Adrenal gland (tissue), 12 donors: ENCODE measurements around the gene CDON. TPM values are rescaled to one million over a fixed set of nuclear protein-coding genes. Genes with fewer than 3 reads are reported as not detected.

Source experiments
- DNase-seq, 7 donors: peaks; one replicate each; pipeline ENCODE4 v3.0.0-alpha.2; 2019 to 2020
- H3K27ac ChIP-seq, 5 donors: fragments of 200-600 bp; sonication (generic) in 4 of 5; 1 replicate in 3 of 5; 2 replicates in 2 of 5; pipeline versions ENCODE4 v1.5.1 to v1.8.0; 2016 to 2020; ENCODE audit warnings: mild to moderate bottlenecking in 1 of 5
- H3K27me3 ChIP-seq: fragments of 200-600 bp; 2 replicates; pipeline ENCODE4 v1.8.0; 2021
- H3K36me3 ChIP-seq, 2 donors: fragments of 200-600 bp; replicated peaks in 1 of 2; 1 replicate in 1 of 2; 2 replicates in 1 of 2; pipeline versions ENCODE4 v1.5.1 to v1.8.0; 2018 to 2022
- H3K4me1 ChIP-seq, 2 donors: fragments of 200-600 bp; replicated peaks in 1 of 2; 1 replicate in 1 of 2; 2 replicates in 1 of 2; pipeline versions ENCODE4 v1.5.1 to v1.8.0; 2018 to 2021
- H3K4me3 ChIP-seq, 4 donors: fragments of 200-600 bp; sonication (generic) in 3 of 4; one replicate each; pipeline ENCODE4 v1.5.1; 2016 to 2018
- H3K9me3 ChIP-seq, 3 donors: fragments of 200-600 bp; sonication (generic) in 1 of 3; replicated peaks in 1 of 3; 1 replicate in 2 of 3; 2 replicates in 1 of 3; pipeline versions ENCODE4 v1.5.1 to v1.8.0; 2016 to 2021
- CTCF ChIP-seq, 6 experiments: fragments of 450-650 bp in 4 of 6; fragments of 200-600 bp in 2 of 6; sonication (generic) in 1 of 6; IDR thresholded peaks; 1 replicate in 5 of 6; 2 replicates in 1 of 6; pipeline versions ENCODE4 v1.5.1 to v1.8.0; 2016 to 2021; ENCODE audit warnings: antibody characterized with exemption in 6 of 6, mild to moderate bottlenecking in 2 of 6, moderate library complexity in 1 of 6
- POLR2A ChIP-seq, 2 donors: fragments of 450-650 bp; IDR thresholded peaks; one replicate each; pipeline ENCODE4 v1.6.1; 2017; ENCODE audit warnings: antibody characterized with exemption in 2 of 2, mild to moderate bottlenecking in 2 of 2, moderate library complexity in 1 of 2
- WGBS, 4 donors: extraction: QIAGEN DNeasy Blood & Tissue Kit in 2 of 4; methylation state at CpG; one replicate each; pipeline versions ENCODE4 v1.1.5 to v1.1.7; 2013 to 2017; 5-methylcytosine and 5-hydroxymethylcytosine counted together
- intact Hi-C, 2 donors: fragments of 100-400 bp; cut with DNase I; formaldehyde crosslinking; loops; one replicate each; pipeline versions ENCODE4 v1.14.1 to v1.15.0; 2022 to 2023
- polyA plus RNA-seq, 3 donors: library from polyadenylated mRNA; stranded (reverse); fragments of 200-250 nt in 2 of 3; fragments of 350-450 nt in 1 of 3; fragmentation: Illumina TruSeq in 1 of 3; extraction: RNeasy Lipid Tissue Mini Kit (QIAGEN cat#74804) in 1 of 3; gene quantifications; one replicate each; pipeline ENCODE4 v1.2.3, GENCODE V29; 2013 to 2014
- total RNA-seq, 9 donors: library from RNA; depleted of rRNA in 4 of 9; stranded (reverse); fragments of >200 nt in 4 of 9; fragments of 120-200 nt in 1 of 9; fragmentation: NEBNext Ultra II Directional in 1 of 9; extraction: Animal tissue kit (Norgen Biotek cat#: 25700) in 1 of 9; gene quantifications; one replicate each; pipeline versions ENCODE4 v1.1.0 to v1.2.4, GENCODE V29; 2013 to 2023
- donor health status: healthy with polysubstance abuse.
- donor health status: Bipolar disorder and iron deficiency.
- donor health status: DM: yes; HTN: yes; CAD: no.
- donor health status: DM: no; HTN: no; CAD: no.
- donor health status: DM: no; HTN: no; CAD: no.
- donor health status: DM: yes; HTN: yes; CAD: no.

Gene CDON
- total and polyA plus RNA-seq, 12 donors, result 0.90 to 12.1 (median 3.9) TPM

- no peak overlapping the region for H3K4me3 ChIP-seq
- H3K9me3 ChIP-seq, result no peaks in the 10 kb centered on the region
- peaks cover 5% of the 10 kb centered on the region for H3K27me3 ChIP-seq
- no peaks in the 10 kb centered on the region for H3K36me3 ChIP-seq
- no peak for TF ChIP-seq POLR2A (IDR thresholded peaks at IDR 0.05)
- TF ChIP-seq CTCF (IDR thresholded peaks at IDR 0.05), result no peak
- 69 to 78% (median 71%) methylated on average over 1 of the region's 1 CpG for WGBS, 4 donors
- no peaks in the 10 kb centered on the region for H3K4me1 ChIP-seq
- DNase-seq, result no peak
- no peak overlapping the region for H3K27ac ChIP-seq
- intact Hi-C loops, result no loop called here
These were observed 14.0 kb upstream of the CDON start for GRCh38 chr11:126076641-126077040.

GRCh38 chr11:126072801-126073594, 10.3 kb upstream of the CDON start:
- intact Hi-C loops, result no loop called here
- no peak for DNase-seq
- Histone ChIP-seq H3K27me3 (peaks cover 5% of the 10 kb centered on the region), H3K4me3 (no peak overlapping the region), H3K4me1 (no peaks in the 10 kb centered on the region), H3K36me3 (no peaks in the 10 kb centered on the region), H3K9me3 (no peaks in the 10 kb centered on the region), H3K27ac (no peak overlapping the region)
- 58 to 66% (median 63%) methylated on average over 9 of the region's 9 CpGs for WGBS, 4 donors
- TF ChIP-seq CTCF (IDR thresholded peaks at IDR 0.05), result no peak
- TF ChIP-seq POLR2A (IDR thresholded peaks at IDR 0.05), result no peak

GRCh38 chr11:126072141-126072741, 9.6 kb upstream of the CDON start:
- TF ChIP-seq POLR2A (IDR thresholded peaks at IDR 0.05), result no peak
- no peak for TF ChIP-seq CTCF (IDR thresholded peaks at IDR 0.05)
- 73 to 81% (median 77%) methylated on average over 5 of the region's 5 CpGs for WGBS, 4 donors
- H3K27me3 ChIP-seq, result peaks cover 5% of the 10 kb centered on the region
- H3K9me3 ChIP-seq, result no peaks in the 10 kb centered on the region
- no peak overlapping the region for H3K4me3 ChIP-seq
- H3K36me3 ChIP-seq, result no peaks in the 10 kb centered on the region
- DNase-seq, result no peak
- intact Hi-C loops, result no loop called here
- no peak overlapping the region for H3K27ac ChIP-seq
- H3K4me1 ChIP-seq, result no peaks in the 10 kb centered on the region

- H3K27me3 ChIP-seq, result no peaks in the 10 kb centered on the region
- TF ChIP-seq POLR2A (IDR thresholded peaks at IDR 0.05) (no peak), CTCF (IDR thresholded peaks at IDR 0.05) (no peak)
These were observed 814 bp upstream of the CDON start for GRCh38 chr11:126063507-126063852.

More at GRCh38 chr11:126063507-126063852, 814 bp upstream of the CDON start:
- 17 to 23% (median 18%) methylated on average over 10 of the region's 10 CpGs for WGBS, 4 donors
- no peak for DNase-seq
- Histone ChIP-seq H3K9me3 (no peaks in the 10 kb centered on the region), H3K4me1 (peaks cover 7 to 8% of the 10 kb centered on the region in 2 donors), H3K36me3 (no peaks in the 10 kb centered on the region), H3K4me3 (peak overlapping the region in 2 of 4 donors; percentile 66 to 95), H3K27ac (no peak overlapping the region)
- intact Hi-C loops, result no loop called here
